Measurements from ENCODE around the gene C1QTNF3.
"Not testable (repeated sequence)": the region's sequence is repeated elsewhere in the genome, so short reads cannot be mapped to it uniquely, and the experiment has no call there.

DNA sequence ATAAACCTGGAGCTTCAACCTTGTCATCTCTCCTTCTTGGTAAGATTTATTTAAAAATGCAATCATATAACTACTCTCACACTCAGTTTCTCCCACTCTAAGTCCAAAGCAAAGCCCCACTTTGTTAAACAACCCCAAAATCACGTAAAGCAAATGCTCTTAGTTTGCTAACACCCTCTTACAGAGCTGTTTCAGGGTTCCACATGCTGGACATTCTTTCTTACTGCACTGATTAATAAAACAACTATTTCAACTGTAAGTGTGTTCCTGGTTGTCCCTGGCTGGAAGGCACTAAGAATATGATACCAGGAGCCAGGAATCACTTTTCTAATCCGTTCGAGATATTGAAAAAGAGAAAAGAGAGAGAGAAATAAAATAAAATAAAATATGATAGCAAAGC lies 31.5 kb upstream of the C1QTNF3 start:
- TF ChIP-seq EP300, POLR2A, POLR2AphosphoS5 (IDR thresholded peaks at IDR 0.05): not testable (repeated sequence)
- TF ChIP-seq, protein P1, sequence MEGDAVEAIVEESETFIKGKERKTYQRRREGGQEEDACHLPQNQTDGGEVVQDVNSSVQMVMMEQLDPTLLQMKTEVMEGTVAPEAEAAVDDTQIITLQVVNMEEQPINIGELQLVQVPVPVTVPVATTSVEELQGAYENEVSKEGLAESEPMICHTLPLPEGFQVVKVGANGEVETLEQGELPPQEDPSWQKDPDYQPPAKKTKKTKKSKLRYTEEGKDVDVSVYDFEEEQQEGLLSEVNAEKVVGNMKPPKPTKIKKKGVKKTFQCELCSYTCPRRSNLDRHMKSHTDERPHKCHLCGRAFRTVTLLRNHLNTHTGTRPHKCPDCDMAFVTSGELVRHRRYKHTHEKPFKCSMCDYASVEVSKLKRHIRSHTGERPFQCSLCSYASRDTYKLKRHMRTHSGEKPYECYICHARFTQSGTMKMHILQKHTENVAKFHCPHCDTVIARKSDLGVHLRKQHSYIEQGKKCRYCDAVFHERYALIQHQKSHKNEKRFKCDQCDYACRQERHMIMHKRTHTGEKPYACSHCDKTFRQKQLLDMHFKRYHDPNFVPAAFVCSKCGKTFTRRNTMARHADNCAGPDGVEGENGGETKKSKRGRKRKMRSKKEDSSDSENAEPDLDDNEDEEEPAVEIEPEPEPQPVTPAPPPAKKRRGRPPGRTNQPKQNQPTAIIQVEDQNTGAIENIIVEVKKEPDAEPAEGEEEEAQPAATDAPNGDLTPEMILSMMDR (IDR thresholded peaks at IDR 0.05) = not testable (repeated sequence)
